Hepatocyte (in vitro differentiated cells): ENCODE measurements around the gene LIME1. TPM values are rescaled to one million over a fixed set of nuclear protein-coding genes. Genes with fewer than 3 reads are reported as not detected.

ENCODE experiments used
- DNase-seq: peaks from one replicate; pipeline ENCODE4 v3.0.0-alpha.2; 2016; ENCODE audit warnings: low spot score
- H2AFZ ChIP-seq: fragments of 200-600 bp; sonication (generic); 2 replicates; pipeline ENCODE4 v1.6.0; 2016; ENCODE audit warnings: antibody characterized with exemption, mild to moderate bottlenecking
- H3K27ac ChIP-seq: fragments of 200-600 bp; sonication (generic); 2 replicates; pipeline ENCODE4 v1.5.1; 2016; ENCODE audit warnings: mild to moderate bottlenecking
- H3K27me3 ChIP-seq: fragments of 200-600 bp; sonication (generic); 2 replicates; pipeline ENCODE4 v1.6.1; 2016
- H3K36me3 ChIP-seq: fragments of 200-600 bp; sonication (generic); replicated peaks from 2 replicates; pipeline ENCODE4 v1.5.1; 2016; ENCODE audit warnings: low read depth; ENCODE audit not compliant: insufficient read depth
- H3K4me1 ChIP-seq: fragments of 200-600 bp; sonication (generic); 2 replicates; pipeline ENCODE4 v1.5.1; 2016; ENCODE audit warnings: mild to moderate bottlenecking, moderate library complexity; ENCODE audit not compliant: insufficient read depth
- H3K4me2 ChIP-seq: fragments of 200-600 bp; sonication (generic); 2 replicates; pipeline ENCODE4 v1.6.0; 2016
- H3K4me3 ChIP-seq: fragments of 200-600 bp; sonication (generic); 2 replicates; pipeline ENCODE4 v1.5.1; 2016; ENCODE audit warnings: mild to moderate bottlenecking
- H3K79me2 ChIP-seq: fragments of 200-600 bp; sonication (generic); 2 replicates; pipeline ENCODE4 v1.6.0; 2017; ENCODE audit warnings: mild to moderate bottlenecking
- H3K9me2 ChIP-seq: fragments of 200-600 bp; sonication (generic); replicated peaks from 2 replicates; pipeline ENCODE4 v1.6.0; 2017; ENCODE audit warnings: mild to moderate bottlenecking; ENCODE audit not compliant: insufficient read depth
- H3K9me3 ChIP-seq: fragments of 200-600 bp; sonication (generic); 2 replicates; pipeline ENCODE4 v1.5.1; 2016; ENCODE audit warnings: low read depth, mild to moderate bottlenecking
- H4K20me1 ChIP-seq: fragments of 200-600 bp; sonication (generic); 2 replicates; pipeline ENCODE4 v1.6.0; 2016; ENCODE audit warnings: mild to moderate bottlenecking; ENCODE audit not compliant: insufficient read depth, poor library complexity, severe bottlenecking
- CTCF ChIP-seq: fragments of 200-600 bp; sonication (generic); IDR thresholded peaks from 2 replicates; pipeline ENCODE4 v1.5.1; 2016; ENCODE audit warnings: antibody characterized with exemption, mild to moderate bottlenecking; ENCODE audit not compliant: poor library complexity
- EZH2 ChIP-seq: fragments of 200-600 bp; sonication (generic); IDR thresholded peaks from 2 replicates; pipeline ENCODE4 v1.6.1; 2016; ENCODE audit warnings: antibody characterized with exemption, mild to moderate bottlenecking, borderline replicate concordance
- EZH2phosphoT487 ChIP-seq: fragments of 200-600 bp; sonication (generic); IDR thresholded peaks from one replicate; pipeline ENCODE4 v1.6.1; 2018; ENCODE audit warnings: antibody characterized with exemption, mild to moderate bottlenecking, low read depth, moderate library complexity; ENCODE audit not compliant: unreplicated experiment, severe bottlenecking
- WGBS: methylation state at CpG from one replicate; pipeline ENCODE4 v1.1.6; 2016; ENCODE audit warnings: low lambda C conversion rate; ENCODE audit errors: missing lambda C conversion rate; 5-methylcytosine and 5-hydroxymethylcytosine counted together
- polyA plus RNA-seq: library from polyadenylated mRNA; unstranded; fragments of >200 nt; fragmentation: Nextera tagmentation; extraction: Ambion mirVana; gene quantifications from 2 replicates; pipeline ENCODE4 v1.2.1, GENCODE V29; 2016
- total RNA-seq: library from RNA; depleted of rRNA; stranded (reverse); fragments of >200 nt; gene quantifications from 2 replicates; pipeline ENCODE4 v1.2.3, GENCODE V29; 2014

LIME1 gene
- total and polyA plus RNA-seq, 2 experiments from 2014 or later, result 11.7 to 20.7 TPM

GRCh38 chr20:63700199-63701050 is 36.0 kb upstream of the LIME1 start:
- TF ChIP-seq EZH2 (no peak), CTCF (no peak), EZH2phosphoT487 (no peak)
- no peak overlapping the region for H2AFZ ChIP-seq
- no peak overlapping the region for H3K4me3 ChIP-seq
- H3K27ac ChIP-seq, result no peak overlapping the region
- DNase-seq, result no peak
- H3K4me1 ChIP-seq, result peaks cover 10% of the 10 kb centered on the region
- peaks cover 2% of the 10 kb centered on the region for H3K79me2 ChIP-seq
- H3K4me2 ChIP-seq, result no peak overlapping the region
- no peaks in the 10 kb centered on the region for H3K9me3 ChIP-seq
- no peaks in the 10 kb centered on the region for H3K9me2 ChIP-seq
- H3K36me3 ChIP-seq, result no peaks in the 10 kb centered on the region
- 95% methylated on average over 38 of the region's 43 CpGs for WGBS
- no peaks in the 10 kb centered on the region for H3K27me3 ChIP-seq
- H4K20me1 ChIP-seq, result no peaks in the 10 kb centered on the region

GRCh38 chr20:63701051-63701328 is 35.5 kb upstream of the LIME1 start:
- H3K4me2 ChIP-seq, result no peak overlapping the region
- no peak for DNase-seq
- H3K27me3 ChIP-seq, result no peaks in the 10 kb centered on the region
- TF ChIP-seq EZH2, result no peak
- no peak for TF ChIP-seq EZH2phosphoT487
- TF ChIP-seq CTCF, result no peak
- no peak overlapping the region for H3K4me3 ChIP-seq
- H4K20me1 ChIP-seq, result no peaks in the 10 kb centered on the region
- H3K9me3 ChIP-seq, result no peaks in the 10 kb centered on the region
- H3K9me2 ChIP-seq, result no peaks in the 10 kb centered on the region
- peaks cover 10% of the 10 kb centered on the region for H3K4me1 ChIP-seq
- peaks cover 8% of the 10 kb centered on the region for H3K79me2 ChIP-seq
- no peak overlapping the region for H2AFZ ChIP-seq
- H3K36me3 ChIP-seq, result no peaks in the 10 kb centered on the region
- 92% methylated on average over 5 of the region's 5 CpGs for WGBS
- H3K27ac ChIP-seq, result no peak overlapping the region

- H2AFZ ChIP-seq, result no peak overlapping the region
- WGBS, result 87% methylated on average over 5 of the region's 14 CpGs
- H3K27ac ChIP-seq, result no peak overlapping the region
- DNase-seq, result no peak
- no peaks in the 10 kb centered on the region for H3K9me2 ChIP-seq
- H3K4me3 ChIP-seq, result no peak overlapping the region
- H3K4me1 ChIP-seq, result peaks cover 13% of the 10 kb centered on the region
- H4K20me1 ChIP-seq, result peaks cover 1% of the 10 kb centered on the region
- H3K27me3 ChIP-seq, result no peaks in the 10 kb centered on the region
- no peaks in the 10 kb centered on the region for H3K36me3 ChIP-seq
- H3K4me2 ChIP-seq, result no peak overlapping the region
- peaks cover 13% of the 10 kb centered on the region for H3K79me2 ChIP-seq
- H3K9me3 ChIP-seq, result no peaks in the 10 kb centered on the region
- TF ChIP-seq EZH2phosphoT487 (no peak), CTCF (no peak), EZH2 (no peak)
Observed at GRCh38 chr20:63701329-63702035, 35.0 kb upstream of the LIME1 start.
